PC-9 (cell line): ENCODE results near the gene PLEKHM2.

ENCODE experiments used
- EZH2 ChIP-seq: fragments of 200-600 bp; sonication (generic); IDR thresholded peaks from 2 replicates; pipeline ENCODE4 v1.8.0; 2017; ENCODE audit warnings: antibody characterized with exemption, low read depth
- TF ChIP-seq, protein P1 (sequence below): fragments of 200-600 bp; sonication (generic); conservative IDR thresholded peaks from 2 replicates; pipeline ENCODE4 v1.6.1; 2017; ENCODE audit warnings: mixed run types, antibody characterized with exemption, mild to moderate bottlenecking, moderate library complexity

DNA sequence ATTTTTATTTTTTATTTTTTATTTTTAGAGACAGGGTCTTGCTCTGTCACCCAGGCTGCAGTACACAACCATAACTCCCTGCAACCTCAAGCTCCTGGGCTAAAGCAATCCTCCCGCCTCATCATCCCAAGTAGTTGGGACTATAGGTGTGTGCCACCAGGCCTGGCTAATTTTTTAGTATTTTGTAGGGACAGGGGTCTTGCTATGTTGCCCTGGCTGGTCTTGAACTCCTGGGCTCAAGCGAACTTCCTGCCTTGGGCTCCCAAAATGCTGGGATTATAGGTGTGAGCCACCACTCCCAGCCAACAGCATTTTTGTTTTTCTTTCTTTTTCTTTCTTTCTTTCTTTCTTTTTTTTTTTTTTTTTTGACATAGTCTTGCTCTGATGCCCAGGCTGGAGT is 14.1 kb downstream of the PLEKHM2 start:
- TF ChIP-seq, protein P1, sequence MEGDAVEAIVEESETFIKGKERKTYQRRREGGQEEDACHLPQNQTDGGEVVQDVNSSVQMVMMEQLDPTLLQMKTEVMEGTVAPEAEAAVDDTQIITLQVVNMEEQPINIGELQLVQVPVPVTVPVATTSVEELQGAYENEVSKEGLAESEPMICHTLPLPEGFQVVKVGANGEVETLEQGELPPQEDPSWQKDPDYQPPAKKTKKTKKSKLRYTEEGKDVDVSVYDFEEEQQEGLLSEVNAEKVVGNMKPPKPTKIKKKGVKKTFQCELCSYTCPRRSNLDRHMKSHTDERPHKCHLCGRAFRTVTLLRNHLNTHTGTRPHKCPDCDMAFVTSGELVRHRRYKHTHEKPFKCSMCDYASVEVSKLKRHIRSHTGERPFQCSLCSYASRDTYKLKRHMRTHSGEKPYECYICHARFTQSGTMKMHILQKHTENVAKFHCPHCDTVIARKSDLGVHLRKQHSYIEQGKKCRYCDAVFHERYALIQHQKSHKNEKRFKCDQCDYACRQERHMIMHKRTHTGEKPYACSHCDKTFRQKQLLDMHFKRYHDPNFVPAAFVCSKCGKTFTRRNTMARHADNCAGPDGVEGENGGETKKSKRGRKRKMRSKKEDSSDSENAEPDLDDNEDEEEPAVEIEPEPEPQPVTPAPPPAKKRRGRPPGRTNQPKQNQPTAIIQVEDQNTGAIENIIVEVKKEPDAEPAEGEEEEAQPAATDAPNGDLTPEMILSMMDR, result no peak
- no peak for TF ChIP-seq EZH2
